Ishikawa (cell line): ENCODE measurements around the gene CARD8.
A peak's percentile ranks its signal among the peaks of the same experiment; 100 is the strongest.

Experiments used
- FOXM1 ChIP-seq: IDR thresholded peaks from 2 replicates; pipeline ENCODE4 v1.6.1; 2012; ENCODE audit warnings: low read depth, borderline replicate concordance
- NFIC ChIP-seq: IDR thresholded peaks from 2 replicates; pipeline ENCODE4 v1.6.1; 2012
- RAD21 ChIP-seq: IDR thresholded peaks from 2 replicates; pipeline ENCODE4 v1.6.1; 2012; ENCODE audit warnings: low read depth
- TF ChIP-seq, protein P1 (sequence below): IDR thresholded peaks from 2 replicates; pipeline ENCODE4 v1.6.1; 2012; ENCODE audit warnings: low read depth, mild to moderate bottlenecking

DNA sequence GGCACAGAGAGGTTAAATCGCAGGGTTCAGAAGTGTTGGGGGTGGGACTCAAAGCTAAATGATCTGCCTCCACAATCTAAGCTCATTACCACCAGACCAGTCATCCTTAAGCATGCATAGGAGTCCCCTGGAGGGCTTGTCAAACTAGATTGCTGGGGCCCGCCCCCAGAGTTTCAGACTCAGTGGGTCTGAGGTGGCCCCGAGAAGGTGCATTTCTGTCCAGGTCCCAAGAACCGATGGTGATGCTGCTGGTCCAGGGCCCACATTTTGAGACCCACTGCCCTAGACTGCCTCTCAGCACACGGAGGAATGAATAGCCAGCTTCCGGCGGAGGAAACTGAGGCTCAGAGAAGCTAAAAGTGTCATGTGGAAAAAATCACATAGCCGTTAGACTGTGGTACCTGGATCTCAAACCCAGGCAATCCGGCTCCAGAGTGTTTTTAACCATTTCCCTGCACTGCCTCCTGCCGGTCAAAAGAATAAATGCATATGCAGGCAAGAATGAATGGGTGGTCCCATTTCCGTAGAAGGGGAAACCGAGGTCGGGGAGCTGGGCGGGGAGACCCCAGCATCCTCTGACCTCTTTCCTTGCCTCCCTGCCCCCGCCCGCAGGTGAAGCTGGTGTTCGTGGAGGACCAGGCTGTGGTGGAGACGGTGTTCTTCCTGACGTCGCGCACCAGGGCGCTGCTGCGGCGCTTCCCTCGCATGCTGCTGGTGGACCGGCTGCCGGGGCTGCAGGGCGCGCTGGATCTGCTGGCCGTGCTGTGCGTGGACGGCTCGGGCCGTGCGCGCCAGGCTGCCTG, 61.5 kb downstream of the CARD8 start:
- TF ChIP-seq, protein P1, sequence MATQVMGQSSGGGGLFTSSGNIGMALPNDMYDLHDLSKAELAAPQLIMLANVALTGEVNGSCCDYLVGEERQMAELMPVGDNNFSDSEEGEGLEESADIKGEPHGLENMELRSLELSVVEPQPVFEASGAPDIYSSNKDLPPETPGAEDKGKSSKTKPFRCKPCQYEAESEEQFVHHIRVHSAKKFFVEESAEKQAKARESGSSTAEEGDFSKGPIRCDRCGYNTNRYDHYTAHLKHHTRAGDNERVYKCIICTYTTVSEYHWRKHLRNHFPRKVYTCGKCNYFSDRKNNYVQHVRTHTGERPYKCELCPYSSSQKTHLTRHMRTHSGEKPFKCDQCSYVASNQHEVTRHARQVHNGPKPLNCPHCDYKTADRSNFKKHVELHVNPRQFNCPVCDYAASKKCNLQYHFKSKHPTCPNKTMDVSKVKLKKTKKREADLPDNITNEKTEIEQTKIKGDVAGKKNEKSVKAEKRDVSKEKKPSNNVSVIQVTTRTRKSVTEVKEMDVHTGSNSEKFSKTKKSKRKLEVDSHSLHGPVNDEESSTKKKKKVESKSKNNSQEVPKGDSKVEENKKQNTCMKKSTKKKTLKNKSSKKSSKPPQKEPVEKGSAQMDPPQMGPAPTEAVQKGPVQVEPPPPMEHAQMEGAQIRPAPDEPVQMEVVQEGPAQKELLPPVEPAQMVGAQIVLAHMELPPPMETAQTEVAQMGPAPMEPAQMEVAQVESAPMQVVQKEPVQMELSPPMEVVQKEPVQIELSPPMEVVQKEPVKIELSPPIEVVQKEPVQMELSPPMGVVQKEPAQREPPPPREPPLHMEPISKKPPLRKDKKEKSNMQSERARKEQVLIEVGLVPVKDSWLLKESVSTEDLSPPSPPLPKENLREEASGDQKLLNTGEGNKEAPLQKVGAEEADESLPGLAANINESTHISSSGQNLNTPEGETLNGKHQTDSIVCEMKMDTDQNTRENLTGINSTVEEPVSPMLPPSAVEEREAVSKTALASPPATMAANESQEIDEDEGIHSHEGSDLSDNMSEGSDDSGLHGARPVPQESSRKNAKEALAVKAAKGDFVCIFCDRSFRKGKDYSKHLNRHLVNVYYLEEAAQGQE, result no peak
- TF ChIP-seq FOXM1 (no peak), RAD21 (peak; percentile 12; the same call in 1 of the 2 replicates), NFIC (no peak)
